DMS153 treated with DMSO at 0.1 percent for 48 hours (cell line): Measurements from ENCODE around the gene WWOX.

ENCODE experiments used
- DNase-seq: peaks from one replicate; lab custom pipeline; 2025; ENCODE audit not compliant: unreplicated experiment; lab: John Stamatoyannopoulos, UW

The WWOX gene

GRCh38 chr16:78990309-78990701, 890.9 kb downstream of the WWOX start:
- DNase-seq: no peak

GRCh38 chr16:78992001-78992400, 892.5 kb downstream of the WWOX start:
- DNase-seq: no peak

- DNase-seq: peak; percentile 89
Measured at GRCh38 chr16:78993346-78993745, 893.9 kb downstream of the WWOX start.

- DNase-seq: peak; percentile 78
Measured at GRCh38 chr16:78994135-78994745, 894.8 kb downstream of the WWOX start.

- DNase-seq: no peak
Measured at GRCh38 chr16:78995441-78995840, 896.0 kb downstream of the WWOX start.

GRCh38 chr16:78996790-78997189, 897.3 kb downstream of the WWOX start:
- peak; percentile 56 for DNase-seq

GRCh38 chr16:78998879-78999278, 899.4 kb downstream of the WWOX start:
- no peak for DNase-seq

GRCh38 chr16:79001156-79001967, 901.9 kb downstream of the WWOX start:
- DNase-seq: no peak

GRCh38 chr16:79003026-79003609, 903.7 kb downstream of the WWOX start:
- DNase-seq: peak; percentile 45

GRCh38 chr16:79004309-79004708, 904.9 kb downstream of the WWOX start:
- DNase-seq: no peak

GRCh38 chr16:79005096-79005495, 905.6 kb downstream of the WWOX start:
- no peak for DNase-seq

- DNase-seq: no peak
Measured at GRCh38 chr16:79006206-79006605, 906.8 kb downstream of the WWOX start.

GRCh38 chr16:79006765-79007164, 907.3 kb downstream of the WWOX start:
- no peak for DNase-seq

GRCh38 chr16:79007614-79008013, 908.2 kb downstream of the WWOX start:
- no peak for DNase-seq

GRCh38 chr16:79008036-79008868, 908.8 kb downstream of the WWOX start:
- DNase-seq: no peak

GRCh38 chr16:79008869-79009179, 909.4 kb downstream of the WWOX start:
- peak; percentile 96 for DNase-seq

GRCh38 chr16:79009896-79010295, 910.4 kb downstream of the WWOX start:
- no peak for DNase-seq

GRCh38 chr16:79011282-79011681, 911.8 kb downstream of the WWOX start:
- no peak for DNase-seq

- peak; percentile 67 for DNase-seq
Measured at GRCh38 chr16:79012671-79013434, 913.4 kb downstream of the WWOX start.

GRCh38 chr16:79013930-79014660, 914.6 kb downstream of the WWOX start:
- DNase-seq: peak; percentile 50
